ENCODE data around the gene ARHGEF28.

- no peak for TF ChIP-seq POLR2AphosphoS5 (IDR thresholded peaks at IDR 0.05)
- no peak for TF ChIP-seq CTCF (IDR thresholded peaks at IDR 0.05; ENCODE audit: poor library complexity, severe bottlenecking)
- no peak for TF ChIP-seq SMC3 (conservative IDR thresholded peaks at IDR 0.05; ENCODE audit: poor library complexity)
- no peak for TF ChIP-seq TAF1 (IDR thresholded peaks at IDR 0.05; ENCODE audit: low read depth)
- TF ChIP-seq MXI1 (conservative IDR thresholded peaks at IDR 0.05; ENCODE audit: poor library complexity, severe bottlenecking) = no peak
Measured at GRCh38 chr5:73955271-73955846, 329.4 kb downstream of the ARHGEF28 start.

Measured in neural cell (in vitro differentiated cells).